HEK293 (cell line): ENCODE measurements around the gene GRB10.

Experiments
- ZBTB1 ChIP-seq: fragments of 450-650 bp; formaldehyde crosslinking; IDR thresholded peaks from 2 replicates; pipeline ENCODE4 v1.5.1; 2016; ENCODE audit warnings: missing biosample characterization, missing genetic modification characterization
- ZNF138 ChIP-seq: fragments of 450-650 bp; formaldehyde crosslinking; IDR thresholded peaks from 2 replicates; pipeline ENCODE4 v1.5.1; 2016; ENCODE audit warnings: missing biosample characterization, missing genetic modification characterization, borderline replicate concordance
- ZNF140 ChIP-seq: fragments of 450-650 bp; formaldehyde crosslinking; IDR thresholded peaks from 2 replicates; pipeline ENCODE4 v1.5.1; 2016; ENCODE audit warnings: missing biosample characterization, missing genetic modification characterization
- ZNF707 ChIP-seq: fragments of 450-650 bp; formaldehyde crosslinking; IDR thresholded peaks from 2 replicates; pipeline ENCODE4 v1.5.1; 2016; ENCODE audit warnings: missing biosample characterization, missing genetic modification characterization
- TF ChIP-seq, protein P1 (sequence below): fragments of 450-650 bp; formaldehyde crosslinking; IDR thresholded peaks from 2 replicates; pipeline ENCODE4 v1.5.1; 2016; ENCODE audit warnings: missing biosample characterization, missing genetic modification characterization

DNA sequence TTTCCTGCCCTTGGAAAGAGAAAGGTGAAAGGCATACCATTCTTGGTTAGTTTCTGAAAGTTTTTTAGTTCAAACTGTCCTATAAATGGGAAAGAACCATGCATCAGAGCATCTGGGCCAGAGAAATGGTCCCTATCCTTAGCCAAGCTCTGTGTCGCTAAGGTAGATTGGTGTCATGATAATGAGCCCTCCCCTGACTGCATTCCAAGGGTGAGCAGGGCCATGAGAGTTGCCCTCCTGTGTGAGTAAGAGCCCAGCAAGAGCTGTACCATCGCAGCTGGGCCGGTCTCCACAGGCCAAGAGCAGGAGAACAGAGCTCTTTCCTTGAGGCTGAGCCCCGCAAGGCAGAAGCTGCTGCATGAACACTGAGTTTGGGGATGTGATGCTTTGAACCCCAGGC, 30.3 kb downstream of the GRB10 start:
- TF ChIP-seq, protein P1, sequence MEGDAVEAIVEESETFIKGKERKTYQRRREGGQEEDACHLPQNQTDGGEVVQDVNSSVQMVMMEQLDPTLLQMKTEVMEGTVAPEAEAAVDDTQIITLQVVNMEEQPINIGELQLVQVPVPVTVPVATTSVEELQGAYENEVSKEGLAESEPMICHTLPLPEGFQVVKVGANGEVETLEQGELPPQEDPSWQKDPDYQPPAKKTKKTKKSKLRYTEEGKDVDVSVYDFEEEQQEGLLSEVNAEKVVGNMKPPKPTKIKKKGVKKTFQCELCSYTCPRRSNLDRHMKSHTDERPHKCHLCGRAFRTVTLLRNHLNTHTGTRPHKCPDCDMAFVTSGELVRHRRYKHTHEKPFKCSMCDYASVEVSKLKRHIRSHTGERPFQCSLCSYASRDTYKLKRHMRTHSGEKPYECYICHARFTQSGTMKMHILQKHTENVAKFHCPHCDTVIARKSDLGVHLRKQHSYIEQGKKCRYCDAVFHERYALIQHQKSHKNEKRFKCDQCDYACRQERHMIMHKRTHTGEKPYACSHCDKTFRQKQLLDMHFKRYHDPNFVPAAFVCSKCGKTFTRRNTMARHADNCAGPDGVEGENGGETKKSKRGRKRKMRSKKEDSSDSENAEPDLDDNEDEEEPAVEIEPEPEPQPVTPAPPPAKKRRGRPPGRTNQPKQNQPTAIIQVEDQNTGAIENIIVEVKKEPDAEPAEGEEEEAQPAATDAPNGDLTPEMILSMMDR (tag by site-specific recombination) = no peak
- no peak for TF ChIP-seq ZNF138
- no peak for TF ChIP-seq ZBTB1 (tag by site-specific recombination)
- TF ChIP-seq ZNF707 (tag by site-specific recombination) = no peak
- no peak for TF ChIP-seq ZNF140 (tag by site-specific recombination)
